DMS153 treated with DMSO at 0.1 percent for 48 hours (cell line): Measurements from ENCODE around the gene TAF10.

Experiments used
- DNase-seq: peaks from one replicate; lab custom pipeline; 2025; ENCODE audit not compliant: unreplicated experiment; lab: John Stamatoyannopoulos, UW

Gene TAF10

DNA sequence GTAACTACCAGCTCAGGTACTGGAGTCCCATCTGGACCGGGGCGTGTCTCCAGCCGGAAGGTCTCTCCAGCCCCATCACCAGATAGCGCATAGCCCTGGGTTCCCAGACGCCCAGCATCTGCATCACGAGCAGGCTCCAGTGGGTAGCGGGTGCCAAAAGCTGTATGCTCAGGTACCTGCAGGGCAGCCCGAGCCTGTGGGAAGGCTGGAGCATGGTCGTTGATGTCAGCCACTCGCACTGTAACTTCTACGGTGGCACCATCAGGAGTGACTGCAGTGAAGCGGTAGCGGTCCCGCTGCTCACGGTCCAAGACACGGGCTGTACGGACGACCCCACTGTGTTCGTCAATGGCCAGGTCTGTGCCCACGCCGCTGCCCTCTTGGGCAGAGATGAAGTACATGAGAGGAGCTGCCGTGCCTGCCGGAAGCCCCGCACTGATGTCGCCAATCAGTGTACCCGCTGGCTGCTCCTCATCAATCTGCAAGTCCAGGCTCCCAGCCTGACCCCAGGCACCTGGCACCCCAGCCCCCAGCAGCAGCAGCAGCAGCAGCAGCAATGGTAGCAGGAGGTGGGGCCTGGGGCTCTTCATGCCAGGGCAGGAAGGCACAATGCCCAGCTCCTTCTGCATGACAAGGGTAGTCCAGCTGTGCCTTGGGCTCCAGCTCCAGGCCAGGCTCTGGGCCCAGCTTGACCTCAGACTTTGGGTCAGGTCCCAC, 29.1 kb upstream of the TAF10 start:
- DNase-seq = no peak

DNA sequence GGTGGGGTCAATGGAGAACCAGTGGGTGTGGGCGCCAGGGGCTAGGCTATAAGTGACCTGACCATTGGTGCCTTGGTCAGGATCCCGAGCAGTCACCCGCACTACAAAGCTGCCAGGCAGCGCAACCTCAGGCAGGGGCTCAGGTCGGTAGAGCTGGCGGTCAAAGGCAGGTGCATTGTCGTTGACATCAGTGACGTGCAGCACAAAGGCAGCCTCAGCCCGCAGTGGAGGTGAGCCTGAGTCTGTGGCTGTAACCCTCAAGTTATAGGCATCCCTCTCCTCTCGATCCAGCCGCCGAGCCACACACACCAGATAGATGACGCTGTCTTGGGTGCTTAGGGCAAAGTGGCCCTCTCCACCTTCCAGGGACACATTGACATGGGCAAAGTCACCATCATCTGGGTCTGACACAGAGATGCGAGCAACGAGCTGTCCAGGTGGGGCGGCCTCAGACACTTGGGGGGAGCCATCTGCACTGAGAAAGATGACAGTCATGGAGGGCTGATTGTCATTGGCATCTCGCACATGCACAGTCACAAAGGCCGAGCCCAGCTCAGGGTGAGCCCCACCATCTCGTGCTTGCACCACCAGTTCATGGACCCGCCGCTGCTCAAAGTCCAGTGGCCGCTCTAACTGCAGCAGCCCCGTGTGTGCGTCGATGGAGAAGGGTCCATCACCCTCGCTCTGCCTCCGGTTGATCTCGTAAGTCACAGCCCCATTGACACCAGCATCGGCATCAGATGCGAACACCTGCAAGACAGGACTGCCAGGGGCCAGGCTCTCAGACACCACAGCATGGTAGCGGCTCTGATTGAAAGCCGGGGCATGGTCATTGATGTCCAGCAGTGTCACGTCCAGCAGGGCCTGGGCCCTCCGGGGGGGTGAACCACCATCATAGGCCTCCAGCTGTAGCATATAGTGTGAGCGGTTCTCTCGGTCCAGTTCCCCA, 28.3 kb upstream of the TAF10 start:
- DNase-seq = no peak

DNA sequence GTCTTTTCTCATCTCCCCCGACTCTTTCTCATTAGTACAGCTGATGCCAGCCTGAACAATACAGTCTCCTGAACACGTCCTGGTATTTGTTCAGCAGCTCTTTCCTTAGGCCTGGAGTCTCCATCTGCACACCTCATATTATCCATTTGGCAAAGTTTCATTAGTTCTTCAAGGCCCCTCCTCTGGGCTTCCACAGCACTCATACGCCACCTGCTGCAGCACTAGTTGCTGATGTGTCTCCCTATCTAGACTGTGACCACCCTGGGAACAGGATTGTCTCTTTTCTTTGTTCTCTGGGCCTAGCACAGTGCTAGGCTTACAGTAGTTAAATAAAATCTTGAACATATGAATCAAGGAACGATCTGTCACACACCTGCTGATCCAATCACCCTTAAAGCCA, 26.4 kb upstream of the TAF10 start:
- no peak for DNase-seq

DNA sequence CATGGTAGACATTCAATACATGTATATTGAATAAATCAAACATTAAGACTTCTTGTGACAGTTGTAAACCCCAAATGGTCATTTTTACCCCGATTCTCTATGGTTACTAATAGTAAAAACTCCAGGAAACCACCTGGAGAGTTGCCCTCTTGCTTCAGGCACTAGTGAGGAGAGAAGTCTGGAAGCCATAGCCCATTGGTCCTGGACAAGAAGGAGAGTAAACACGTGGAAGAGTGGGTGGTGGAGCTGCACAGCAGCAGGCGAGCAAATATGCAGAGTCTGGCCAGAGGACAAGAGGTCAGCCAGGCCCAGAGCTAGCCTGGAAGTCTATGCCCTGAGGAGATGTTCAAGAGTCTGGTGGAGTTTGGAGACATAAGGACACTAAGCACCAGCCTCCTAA, 25.9 kb upstream of the TAF10 start:
- DNase-seq = no peak

GRCh38 chr11:6636480-6636879, 24.5 kb upstream of the TAF10 start:
- no peak for DNase-seq

DNA sequence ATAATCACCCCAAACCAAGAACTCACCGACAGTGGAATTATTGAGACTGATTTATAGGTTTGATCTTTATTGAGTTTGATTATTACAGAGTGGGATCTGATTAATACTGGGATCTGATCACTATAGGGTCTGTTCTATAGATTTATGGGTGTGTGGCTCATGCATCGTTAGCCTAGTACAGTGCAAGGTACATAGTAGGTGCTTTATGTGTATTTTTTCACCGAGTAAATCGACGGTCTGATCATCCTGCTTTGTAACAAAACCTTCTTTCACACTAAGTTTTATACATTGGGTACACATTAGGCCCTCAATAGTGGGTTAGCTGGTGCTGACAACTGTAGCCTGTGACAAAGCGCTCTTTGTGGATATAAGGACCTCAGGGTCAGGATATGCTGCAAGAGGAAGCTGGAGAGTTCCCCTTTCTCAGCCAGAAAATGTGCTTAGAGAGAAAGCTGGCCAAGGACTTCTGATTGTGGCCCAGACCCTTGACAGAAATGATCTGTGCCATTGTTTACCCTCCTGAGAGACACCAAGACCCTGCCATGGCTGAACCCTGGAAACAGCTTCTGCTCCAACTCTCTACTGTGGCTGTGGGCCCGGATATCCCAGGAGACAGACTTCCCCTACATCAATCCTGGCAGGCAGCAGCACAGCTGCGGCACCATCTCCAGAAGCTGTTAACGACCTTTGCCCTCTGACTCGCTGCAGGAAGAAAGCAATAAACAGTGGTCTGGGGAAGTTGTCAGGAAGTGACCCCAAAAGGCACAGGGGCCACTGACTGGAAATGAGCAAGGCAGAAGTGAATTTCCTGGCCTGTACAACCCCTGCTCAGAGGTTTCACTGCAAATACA, 23.3 kb upstream of the TAF10 start:
- no peak for DNase-seq

DNA sequence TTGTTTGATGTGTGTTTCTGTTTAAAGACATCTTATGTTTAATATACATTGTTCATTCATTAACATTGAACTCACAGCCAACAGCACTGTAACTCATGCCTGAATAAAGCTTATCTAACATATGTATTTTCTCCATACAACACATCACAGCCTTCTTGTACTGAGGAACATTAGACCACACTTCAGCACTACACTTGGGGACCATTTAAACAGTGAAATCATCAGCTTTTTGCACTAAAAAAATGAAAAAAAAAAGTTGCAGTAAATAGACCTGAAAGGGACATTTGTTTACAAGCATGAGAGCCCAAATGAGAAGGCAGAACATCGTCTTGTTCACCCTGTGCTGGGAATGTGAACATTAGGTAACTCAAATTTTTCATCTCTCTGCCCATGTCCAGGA, 22.5 kb upstream of the TAF10 start:
- no peak for DNase-seq

GRCh38 chr11:6633422-6634408, 21.7 kb upstream of the TAF10 start:
- no peak for DNase-seq

- DNase-seq = no peak
These were observed 20.4 kb upstream of the TAF10 start for GRCh38 chr11:6632116-6633073.

GRCh38 chr11:6631361-6631890, 19.4 kb upstream of the TAF10 start:
- DNase-seq = no peak

DNA sequence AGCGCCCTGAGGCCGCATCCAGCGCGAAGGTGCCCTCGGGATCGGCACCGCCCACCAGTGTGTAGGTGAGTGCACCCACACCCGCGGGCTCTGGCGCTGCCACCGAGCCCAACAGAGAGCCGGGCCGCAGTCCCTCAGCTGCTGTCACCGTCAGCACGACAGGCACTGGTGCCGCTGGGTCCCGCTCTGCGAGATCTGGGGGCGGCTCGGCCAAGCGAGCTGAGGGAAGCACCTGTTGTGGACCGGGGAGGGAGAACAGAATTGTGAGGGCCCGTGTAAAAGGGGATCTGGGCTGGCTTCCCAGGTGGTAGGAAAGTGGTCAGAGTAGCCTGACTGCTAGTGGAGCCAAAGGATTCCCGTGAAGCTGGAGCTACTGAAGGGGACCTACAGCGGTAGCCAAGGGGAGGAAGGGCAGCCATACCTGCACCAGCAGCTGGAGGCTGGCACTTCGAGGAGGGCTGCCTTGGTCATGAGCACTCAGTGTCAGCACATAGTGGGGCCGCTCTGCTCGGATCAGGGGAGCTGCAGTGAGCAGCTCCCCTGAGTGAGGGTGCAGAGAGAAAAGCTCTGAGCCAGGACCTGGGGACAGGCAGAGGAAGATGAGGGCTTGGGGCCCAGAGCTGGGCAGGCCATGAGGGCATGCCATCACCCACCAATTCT, 18.7 kb upstream of the TAF10 start:
- no peak for DNase-seq

DNA sequence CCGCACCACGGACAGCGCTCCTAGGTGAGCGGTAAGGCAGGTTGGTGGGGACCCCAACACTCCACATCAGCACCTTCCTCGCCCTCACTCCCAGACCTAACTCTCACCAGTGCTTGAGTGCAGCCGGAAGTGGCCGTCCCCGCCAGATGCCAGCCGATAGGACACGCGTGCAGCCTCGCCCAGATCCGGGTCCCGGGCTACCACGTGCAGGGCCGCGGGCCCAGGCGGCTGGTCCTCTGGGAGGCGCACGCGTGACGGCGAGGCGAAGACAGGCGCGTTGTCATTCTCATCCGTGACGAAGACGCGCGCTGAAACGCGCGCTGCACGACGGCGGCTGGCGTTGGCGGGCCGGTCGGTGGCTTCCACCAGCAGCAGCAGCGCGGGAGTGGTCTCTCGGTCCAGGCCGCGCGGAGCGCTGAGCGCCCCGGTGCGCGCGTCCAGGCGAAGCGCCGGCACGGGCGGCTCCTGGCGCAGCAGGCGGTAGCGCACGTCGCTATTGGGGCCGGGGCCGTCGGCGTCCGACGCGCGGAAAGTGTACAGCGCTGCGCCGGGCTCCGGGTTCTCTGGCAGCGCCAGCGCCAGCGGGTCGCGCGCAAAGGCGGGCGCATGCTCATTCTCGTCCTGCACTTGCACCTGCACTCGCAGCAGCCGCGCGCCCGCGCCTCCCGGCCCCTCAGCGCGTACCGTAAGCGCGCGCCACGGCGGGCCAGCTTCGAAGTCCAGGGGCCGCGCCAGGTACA, 18.0 kb upstream of the TAF10 start:
- peak; percentile 17 for DNase-seq

DNA sequence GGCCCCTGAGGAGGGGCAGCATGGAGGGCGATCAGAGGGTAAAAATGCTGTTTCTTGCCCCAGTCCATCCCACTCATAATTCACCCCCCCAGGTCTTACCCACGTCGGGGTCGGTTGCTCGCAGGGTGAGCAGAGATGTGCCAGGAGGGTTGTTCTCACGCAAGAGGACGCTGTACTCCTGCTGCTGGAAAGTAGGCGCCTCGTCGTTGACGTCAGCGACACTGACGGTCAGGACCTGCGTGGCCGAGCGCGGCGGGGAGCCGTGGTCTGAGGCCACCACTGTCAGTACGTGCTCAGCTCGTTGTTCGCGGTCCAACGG, 17.5 kb upstream of the TAF10 start:
- no peak for DNase-seq

GRCh38 chr11:6628526-6628925, 16.5 kb upstream of the TAF10 start:
- DNase-seq = no peak

DNA sequence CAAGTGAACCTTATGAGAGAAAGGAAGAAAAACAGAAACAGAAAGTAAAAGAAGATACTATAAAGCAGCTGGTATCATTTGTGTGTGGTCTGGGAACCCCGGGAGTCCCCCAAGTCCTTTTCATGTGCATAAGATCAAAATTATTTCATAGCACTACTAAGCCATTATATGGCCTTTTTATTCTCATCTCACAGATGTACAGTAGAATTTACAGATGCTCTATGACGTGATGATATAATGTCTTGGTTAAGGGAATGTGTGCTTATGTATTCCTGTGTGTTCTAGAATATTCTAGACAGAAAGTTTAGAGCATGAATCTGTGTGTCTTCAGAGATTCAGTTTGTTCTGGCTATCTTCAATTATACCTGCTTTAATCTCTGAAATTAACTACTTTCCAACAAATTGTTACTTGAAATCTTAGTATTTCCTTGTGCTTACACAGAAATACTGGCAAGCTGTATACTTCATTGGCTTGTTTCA, 15.8 kb upstream of the TAF10 start:
- no peak for DNase-seq

- DNase-seq = no peak
These were observed 15.2 kb upstream of the TAF10 start for GRCh38 chr11:6626971-6627761.
